IPS-18a (cell line): ENCODE measurements around the gene PDE6B.
"Not testable (repeated sequence)": the region's sequence is repeated elsewhere in the genome, so short reads cannot be mapped to it uniquely, and the experiment has no call there.

ENCODE experiments used
- H3K27ac ChIP-seq: one replicate; pipeline ENCODE4 v1.5.1; 2013; ENCODE audit warnings: low read length
- H3K27me3 ChIP-seq: one replicate; pipeline ENCODE4 v1.6.1; 2013; ENCODE audit warnings: mild to moderate bottlenecking, low read length; ENCODE audit not compliant: control insufficient read depth, insufficient read depth
- H3K36me3 ChIP-seq: one replicate; pipeline ENCODE4 v1.6.1; 2013; ENCODE audit warnings: low read depth, low read length; ENCODE audit not compliant: control insufficient read depth
- H3K4me1 ChIP-seq: one replicate; pipeline ENCODE4 v1.6.1; 2013; ENCODE audit warnings: low read depth, low read length; ENCODE audit not compliant: control insufficient read depth
- H3K4me3 ChIP-seq: one replicate; pipeline ENCODE4 v1.5.1; 2013; ENCODE audit warnings: low read length
- H3K9ac ChIP-seq: one replicate; pipeline ENCODE4 v1.6.1; 2013; ENCODE audit warnings: mild to moderate bottlenecking, low read length, moderate library complexity
- H3K9me3 ChIP-seq: one replicate; pipeline ENCODE4 v1.6.1; 2013; ENCODE audit warnings: low read depth, low read length; ENCODE audit not compliant: control insufficient read depth

The PDE6B gene

GRCh38 chr4:706083-706633 is 80.8 kb downstream of the PDE6B start:
- H3K9me3 ChIP-seq, H3K27me3 ChIP-seq, H3K36me3 ChIP-seq, H3K4me1 ChIP-seq: not testable (repeated sequence)
- H3K9ac ChIP-seq = peak overlapping the region; percentile 97
- peak overlapping the region; percentile 87 for H3K4me3 ChIP-seq
- H3K27ac ChIP-seq = peak overlapping the region; percentile 84

GRCh38 chr4:706834-707598 is 81.6 kb downstream of the PDE6B start:
- Histone ChIP-seq H3K9me3 (no peaks in the 10 kb centered on the region), H3K27ac (no peak overlapping the region), H3K4me3 (peak overlapping the region; percentile 87), H3K27me3 (peaks cover 6% of the 10 kb centered on the region), H3K36me3 (no peaks in the 10 kb centered on the region), H3K9ac (peak overlapping the region; percentile 4), H3K4me1 (peaks cover 5% of the 10 kb centered on the region)

DNA sequence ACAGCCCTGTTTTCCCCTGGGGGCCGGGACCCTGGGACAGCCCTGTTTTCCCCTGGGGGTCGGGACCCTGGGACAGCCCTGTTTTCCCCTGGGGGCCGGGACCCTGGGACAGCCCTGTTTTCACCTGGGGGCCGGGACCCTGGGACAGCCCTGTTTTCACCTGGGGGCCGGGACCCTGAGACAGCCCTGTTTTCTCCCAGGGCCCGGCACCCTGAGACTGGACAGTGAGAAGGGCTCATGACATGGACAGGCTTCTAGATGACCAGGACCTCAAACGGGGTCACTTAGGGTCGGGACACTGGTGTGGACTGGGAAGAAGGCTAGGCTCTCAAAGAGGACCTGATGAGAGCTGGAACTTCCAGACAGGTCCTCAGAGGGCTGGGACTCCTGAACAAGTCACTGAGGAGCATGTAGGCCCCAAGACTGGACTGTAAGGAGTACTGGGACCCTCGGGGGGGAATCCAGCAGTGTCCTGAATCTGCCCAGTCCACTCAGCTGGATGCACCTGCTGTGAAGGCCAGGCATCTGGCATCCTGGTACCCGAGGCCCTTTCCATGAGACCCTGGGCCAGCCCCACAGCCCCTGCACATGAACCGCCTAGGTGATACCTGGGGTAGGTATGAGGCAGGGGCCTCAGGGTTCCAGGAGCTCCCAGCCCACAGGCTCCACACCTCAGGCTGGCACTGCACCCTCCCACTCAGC is 82.7 kb downstream of the PDE6B start:
- H3K27me3 ChIP-seq = peaks cover 6% of the 10 kb centered on the region
- no peak overlapping the region for H3K27ac ChIP-seq
- H3K9me3 ChIP-seq = no peaks in the 10 kb centered on the region
- no peak overlapping the region for H3K4me3 ChIP-seq
- H3K36me3 ChIP-seq = no peaks in the 10 kb centered on the region
- H3K4me1 ChIP-seq = peaks cover 5% of the 10 kb centered on the region
- no peak overlapping the region for H3K9ac ChIP-seq

- no peak overlapping the region for H3K4me3 ChIP-seq
Observed at GRCh38 chr4:708631-708933, 83.2 kb downstream of the PDE6B start.

DNA sequence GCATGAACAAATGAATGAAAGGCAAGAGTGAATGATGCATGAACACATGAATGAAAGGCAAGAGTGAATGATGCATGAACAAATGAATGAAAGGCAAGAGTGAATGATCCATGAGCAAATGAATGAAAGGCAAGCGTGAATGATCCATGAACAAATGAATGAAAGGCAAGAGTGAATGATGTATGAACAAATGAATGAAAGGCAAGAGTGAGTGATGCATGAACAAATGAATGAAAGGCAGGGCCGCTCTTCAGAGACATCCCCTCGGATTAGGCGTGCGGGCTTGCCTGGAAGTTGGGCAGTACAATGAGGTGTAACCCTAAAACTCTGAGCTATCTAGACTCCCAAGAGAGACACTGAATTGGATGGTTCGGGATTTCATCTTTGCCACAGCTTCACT is 84.0 kb downstream of the PDE6B start:
- H3K4me1 ChIP-seq = peaks cover 5% of the 10 kb centered on the region
- no peaks in the 10 kb centered on the region for H3K9me3 ChIP-seq
- H3K4me3 ChIP-seq = no peak overlapping the region
- H3K36me3 ChIP-seq = no peaks in the 10 kb centered on the region
- H3K9ac ChIP-seq = no peak overlapping the region
- H3K27ac ChIP-seq = no peak overlapping the region
- H3K27me3 ChIP-seq = peaks cover 6% of the 10 kb centered on the region

More at GRCh38 chr4:708631-708933, 83.2 kb downstream of the PDE6B start:
- no peaks in the 10 kb centered on the region for H3K9me3 ChIP-seq
- H3K27ac ChIP-seq = no peak overlapping the region
- peaks cover 6% of the 10 kb centered on the region for H3K27me3 ChIP-seq
- H3K36me3 ChIP-seq = no peaks in the 10 kb centered on the region
- peaks cover 5% of the 10 kb centered on the region for H3K4me1 ChIP-seq
- no peak overlapping the region for H3K9ac ChIP-seq

- Histone ChIP-seq H3K4me3 (no peak overlapping the region), H3K27me3 (peaks cover 2% of the 10 kb centered on the region), H3K4me1 (peaks cover 5% of the 10 kb centered on the region), H3K27ac (no peak overlapping the region), H3K36me3 (peaks cover 3% of the 10 kb centered on the region), H3K9me3 (no peaks in the 10 kb centered on the region), H3K9ac (no peak overlapping the region)
Observed at GRCh38 chr4:710116-710515, 84.7 kb downstream of the PDE6B start.

GRCh38 chr4:710916-711315 is 85.5 kb downstream of the PDE6B start:
- Histone ChIP-seq H3K9me3 (no peaks in the 10 kb centered on the region), H3K36me3 (peaks cover 3% of the 10 kb centered on the region), H3K9ac (no peak overlapping the region), H3K27ac (no peak overlapping the region), H3K27me3 (no peaks in the 10 kb centered on the region), H3K4me3 (no peak overlapping the region), H3K4me1 (peaks cover 5% of the 10 kb centered on the region)

DNA sequence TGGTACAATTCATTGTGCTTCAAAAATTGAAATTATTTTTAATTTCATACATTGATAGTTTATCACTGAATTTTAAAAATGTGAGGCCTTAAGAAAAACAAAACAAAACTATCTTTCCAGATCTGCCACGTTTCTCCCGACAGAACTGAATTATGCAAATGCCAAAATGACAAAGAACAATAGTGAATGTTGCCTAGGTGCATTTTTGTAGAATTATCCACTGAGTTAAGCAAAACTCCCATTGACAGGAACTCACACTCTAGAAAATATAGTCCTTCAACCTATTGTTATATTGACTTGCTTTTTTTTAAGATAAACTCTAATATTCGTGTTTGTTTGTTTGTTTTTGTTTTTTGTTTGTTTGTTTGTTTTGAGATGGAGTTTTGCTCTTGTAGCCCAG is 86.7 kb downstream of the PDE6B start:
- Histone ChIP-seq H3K4me3 (no peak overlapping the region), H3K27me3 (no peaks in the 10 kb centered on the region), H3K27ac (no peak overlapping the region), H3K36me3 (peaks cover 3% of the 10 kb centered on the region), H3K4me1 (peaks cover under 1% of the 10 kb centered on the region), H3K9ac (no peak overlapping the region), H3K9me3 (no peaks in the 10 kb centered on the region)

GRCh38 chr4:712916-713632 is 87.7 kb downstream of the PDE6B start:
- H3K9ac ChIP-seq = no peak overlapping the region

DNA sequence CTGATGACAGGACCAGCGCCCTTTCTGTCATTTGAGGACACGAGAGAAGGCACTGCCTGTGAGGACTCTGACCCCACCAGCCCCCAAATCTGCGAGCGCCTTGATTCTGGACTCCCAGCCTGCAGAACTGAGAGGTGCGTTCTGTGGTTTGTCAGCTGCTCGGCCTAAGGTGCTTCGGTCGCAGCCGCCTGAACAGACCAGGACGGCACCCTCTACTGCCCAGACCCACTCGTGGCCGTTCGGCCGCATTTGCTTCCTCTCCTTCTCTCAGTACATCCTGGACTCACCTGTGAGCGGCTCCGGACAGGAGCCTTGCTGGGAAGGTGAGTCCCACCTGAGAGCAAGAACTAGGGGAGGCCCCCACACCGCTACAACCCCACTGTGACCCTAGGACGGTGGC is 88.7 kb downstream of the PDE6B start:
- Histone ChIP-seq H3K4me1 (no peaks in the 10 kb centered on the region), H3K27me3 (no peaks in the 10 kb centered on the region), H3K9me3 (no peaks in the 10 kb centered on the region), H3K9ac (no peak overlapping the region), H3K4me3 (no peak overlapping the region), H3K36me3 (peaks cover 3% of the 10 kb centered on the region), H3K27ac (no peak overlapping the region)

More at GRCh38 chr4:712916-713632, 87.7 kb downstream of the PDE6B start:
- Histone ChIP-seq H3K27me3 (no peaks in the 10 kb centered on the region), H3K4me3 (no peak overlapping the region), H3K4me1 (no peaks in the 10 kb centered on the region), H3K36me3 (peaks cover 3% of the 10 kb centered on the region), H3K9me3 (no peaks in the 10 kb centered on the region), H3K27ac (no peak overlapping the region)

DNA sequence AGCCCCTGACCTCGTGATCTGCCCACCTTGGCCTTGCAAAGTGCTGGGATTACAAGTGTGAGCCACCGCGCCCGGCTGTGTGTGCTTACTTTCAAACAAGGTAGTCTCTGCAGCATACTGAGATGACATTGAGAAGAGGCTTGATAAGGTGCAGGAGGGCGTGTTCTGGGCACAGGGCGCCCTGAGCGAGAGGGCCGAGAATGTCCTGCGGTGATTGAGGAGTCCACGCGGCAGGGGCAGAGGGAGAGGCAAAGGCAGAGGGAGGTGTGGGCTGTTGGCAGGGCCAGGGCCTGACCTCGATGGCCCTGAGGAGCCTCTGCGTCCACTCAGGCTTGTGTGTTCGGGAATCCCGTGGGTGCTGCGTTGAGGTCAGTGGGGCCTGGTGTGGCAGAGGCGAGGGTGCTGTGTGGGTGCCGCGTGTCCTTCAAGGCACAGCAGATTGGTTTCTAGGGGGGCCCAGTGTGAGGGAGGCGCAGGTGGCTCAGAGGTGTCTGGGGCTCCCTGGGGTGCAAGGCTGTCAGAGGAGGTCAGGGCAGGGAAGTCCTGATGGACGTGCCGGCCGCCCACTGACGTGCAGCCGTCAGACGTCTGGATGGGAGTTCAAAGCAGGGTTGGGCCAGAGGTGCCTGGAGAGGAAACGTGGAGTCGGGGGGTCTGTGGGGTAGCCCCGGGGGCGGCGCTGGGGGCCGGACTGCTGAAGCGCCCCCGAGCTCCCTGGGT is 92.4 kb downstream of the PDE6B start:
- H3K36me3 ChIP-seq = peaks cover 3% of the 10 kb centered on the region
- no peak overlapping the region for H3K4me3 ChIP-seq
- no peaks in the 10 kb centered on the region for H3K27me3 ChIP-seq
- H3K9me3 ChIP-seq = no peaks in the 10 kb centered on the region
- no peak overlapping the region for H3K9ac ChIP-seq
- no peaks in the 10 kb centered on the region for H3K4me1 ChIP-seq
- no peak overlapping the region for H3K27ac ChIP-seq
